Tibial nerve (tissue), 4 donors: Measurements from ENCODE around the gene ADAMTSL1.

ENCODE experiments used
- CTCF ChIP-seq, 5 experiments: fragments of 200-600 bp in 3 of 5; fragments of 450-650 bp in 2 of 5; sonication (generic) in 3 of 5; IDR thresholded peaks; one replicate each; pipeline ENCODE4 v1.5.1; 2016 to 2019; ENCODE audit warnings: antibody characterized with exemption in 5 of 5, mild to moderate bottlenecking in 3 of 5, moderate library complexity in 2 of 5
- EP300 ChIP-seq, 2 donors: sonication (generic); formaldehyde crosslinking; IDR thresholded peaks; one replicate each; pipeline ENCODE4 v1.6.1; 2017; ENCODE audit warnings: antibody characterized with exemption in 2 of 2, mild to moderate bottlenecking in 1 of 2
- POLR2A ChIP-seq, 2 donors: fragments of 450-650 bp; IDR thresholded peaks; one replicate each; pipeline ENCODE4 v1.6.1; 2017; ENCODE audit warnings: antibody characterized with exemption in 2 of 2, mild to moderate bottlenecking in 2 of 2, moderate library complexity in 2 of 2

- TF ChIP-seq CTCF (IDR thresholded peaks at IDR 0.05) (no peak), EP300 (IDR thresholded peaks at IDR 0.05) (no peak), POLR2A (IDR thresholded peaks at IDR 0.05) (no peak)
Observed at GRCh38 chr9:18588002-18588401, 114.0 kb downstream of the ADAMTSL1 start.
